ENCODE data around the gene GJC2. TPM values are rescaled to one million over a fixed set of nuclear protein-coding genes. Genes with fewer than 3 reads are reported as not detected.
A peak's percentile ranks its signal among the peaks of the same experiment; 100 is the strongest.

GJC2 gene
- total RNA-seq, 1 experiment from 2014 or later, result 1.5 TPM

DNA sequence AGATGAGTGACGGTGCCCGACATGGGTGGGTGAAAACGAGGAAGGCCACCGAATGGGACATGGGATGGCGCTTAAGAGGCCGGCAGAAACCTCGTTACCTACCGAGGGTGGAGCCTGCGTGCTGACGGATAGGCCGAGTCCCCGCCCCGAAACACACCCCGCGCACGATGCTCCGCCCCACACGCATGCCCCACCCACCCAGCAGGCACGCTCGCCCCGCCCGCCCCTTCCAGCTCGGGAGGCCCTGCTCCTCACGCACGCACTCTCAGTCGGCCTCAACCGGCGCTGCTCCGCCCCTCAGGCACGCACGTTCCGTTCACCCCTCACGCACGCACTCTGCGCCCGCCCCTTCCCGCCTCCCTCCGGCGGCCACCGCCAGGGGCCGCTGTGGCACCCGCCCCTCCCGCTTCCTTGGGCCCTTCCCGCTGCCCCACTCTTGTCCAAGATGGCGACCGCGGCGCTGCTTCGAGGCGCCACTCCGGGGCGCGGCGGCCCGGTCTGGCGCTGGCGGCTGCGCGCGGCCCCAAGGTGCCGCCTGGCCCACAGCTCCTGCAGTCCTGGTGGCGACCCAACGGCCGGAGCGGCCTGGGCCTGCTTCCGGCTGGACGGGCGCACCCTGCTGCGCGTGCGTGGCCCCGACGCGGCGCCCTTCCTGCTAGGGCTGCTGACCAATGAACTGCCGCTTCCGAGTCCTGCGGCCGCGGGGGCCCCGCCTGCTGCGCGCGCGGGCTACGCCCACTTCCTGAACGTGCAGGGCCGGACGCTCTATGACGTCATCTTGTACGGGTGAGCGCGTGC is 15.8 kb downstream of the GJC2 start, which contains the start of gene IBA57:
IBA57 (plus strand) TSS at position 433 of the 798 bp plus-strand sequence; CDS start at position 446, 13 bp downstream.
- Mint-ChIP-seq H3K36me3 (ENCODE audit: insufficient read depth, unreplicated experiment) (peaks cover 17% of the 10 kb centered on the region), H3K4me3 (ENCODE audit: unreplicated experiment) (peak within 1 kb of the TSS; percentile 84), H3K4me1 (ENCODE audit: low read depth, unreplicated experiment) (peaks cover 8% of the 10 kb centered on the region), H3K27ac (ENCODE audit: unreplicated experiment) (peak within 1 kb of the TSS; percentile 93), H3K9me3 (ENCODE audit: unreplicated experiment) (no peaks in the 10 kb centered on the region), H3K27me3 (ENCODE audit: insufficient read depth, unreplicated experiment) (no peaks in the 10 kb centered on the region)
- peak; percentile 80 to 94 for TF ChIP-seq CTCF (IDR thresholded peaks at IDR 0.05; ENCODE audit: insufficient read depth in 1 of 2, low read depth in 1 of 2, low read length in 1 of 2, severe bottlenecking in 1 of 2, unreplicated experiment in 1 of 2)
- peak; percentile 99 for DNase-seq
- intact Hi-C loops (cut with micrococcal nuclease; ENCODE audit: unreplicated experiment), result loop anchor here (1.0 kb wide), 3 partner anchors 25 to 56 kb away; partner anchors contain the start of genes GUK1 and MRPL55
- no TSS peak for BruUV-seq (replicated peaks)
- Histone ChIP-seq H3K36me3 (ENCODE audit: control insufficient read depth, insufficient read depth, low read length) (no peaks in the 10 kb centered on the region), H3K4me3 (ENCODE audit: low read depth, low read length) (peak within 1 kb of the TSS; percentile 83), H3K27me3 (replicated peaks; ENCODE audit: control insufficient read depth, insufficient read depth, low read length) (no peaks in the 10 kb centered on the region), H3K4me1 (peaks cover 17% of the 10 kb centered on the region), H3K9me3 (no peaks in the 10 kb centered on the region)
- POLR2A ChIA-PET, result interaction anchor here (0.5 to 2.3 kb wide), 17 partner anchors 12 to 1272 kb away, joined by 3 to 13 read pairs (median 8); partner anchors contain the start of genes ARF1, GUK1 and TRIM11
- CTCF ChIA-PET, result interaction anchor here (0.6 to 2.6 kb wide), 9 partner anchors 9 to 221 kb away, joined by 3 to 19 read pairs (median 4); partner anchors contain the start of gene GUK1

DNA sequence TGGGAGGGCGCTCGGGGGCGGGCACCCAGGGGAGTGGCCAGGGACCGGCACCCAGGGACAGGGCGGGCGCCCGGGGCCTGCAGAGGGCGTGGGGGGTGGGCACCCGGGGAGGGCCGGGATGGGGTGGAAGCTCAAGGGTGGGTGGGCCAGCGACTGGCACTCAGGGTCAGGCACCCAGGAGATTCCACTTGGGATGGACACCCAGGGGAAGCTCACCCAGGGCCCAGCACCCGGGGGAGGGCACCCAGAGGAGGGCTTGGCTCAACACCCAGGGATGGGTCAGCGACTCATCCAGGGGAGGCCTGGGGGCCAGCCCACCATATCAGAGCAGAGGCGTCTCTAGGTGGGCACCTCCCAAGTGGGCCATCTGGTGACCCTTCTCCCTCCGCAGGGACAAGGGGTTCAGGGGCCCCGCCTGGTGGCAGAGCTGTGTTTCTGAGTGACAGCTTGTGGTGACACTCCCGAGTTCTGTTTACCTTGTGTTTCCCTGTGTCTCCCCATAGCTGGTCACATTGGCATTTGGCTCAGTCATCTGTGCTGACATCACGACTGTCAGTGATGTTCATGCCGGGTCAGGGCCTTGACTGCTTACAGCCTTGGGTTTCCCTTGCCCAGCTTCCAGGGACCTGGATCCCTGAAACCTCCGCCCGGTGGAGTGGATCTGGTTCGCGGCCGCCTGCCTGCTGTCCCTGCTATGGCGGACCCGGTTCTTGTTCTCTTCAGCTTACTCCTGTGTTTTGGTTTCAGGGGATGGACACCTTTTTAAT is 16.6 kb downstream of the GJC2 start:
- CTCF ChIA-PET, result interaction anchor here (0.6 to 2.6 kb wide), 3 partner anchors 35 to 241 kb away, joined by 3 to 19 read pairs (median 5); no protein-coding TSS in a partner anchor
- no TSS peak for BruUV-seq (replicated peaks)

More for the DNA sequence above, 16.6 kb downstream of the GJC2 start:
- Histone ChIP-seq H3K36me3 (ENCODE audit: control insufficient read depth, insufficient read depth, low read length) (no peaks in the 10 kb centered on the region), H3K4me1 (peaks cover 17% of the 10 kb centered on the region), H3K9me3 (no peaks in the 10 kb centered on the region), H3K4me3 (ENCODE audit: low read depth, low read length) (peak overlapping the region; percentile 83), H3K27me3 (replicated peaks; ENCODE audit: control insufficient read depth, insufficient read depth, low read length) (no peaks in the 10 kb centered on the region)
- intact Hi-C loops (cut with micrococcal nuclease; ENCODE audit: unreplicated experiment), result no loop called here
- POLR2A ChIA-PET, result interaction anchor here (0.6 to 2.3 kb wide), 5 partner anchors 26 to 321 kb away, joined by 3 to 13 read pairs (median 6); partner anchors contain the start of genes GUK1 and RNF187
- peak; percentile 35 to 47 for TF ChIP-seq CTCF (IDR thresholded peaks at IDR 0.05; ENCODE audit: insufficient read depth in 1 of 2, low read depth in 1 of 2, low read length in 1 of 2, severe bottlenecking in 1 of 2, unreplicated experiment in 1 of 2)
- DNase-seq, result peak; percentile 69
- H3K27me3 Mint-ChIP-seq (ENCODE audit: insufficient read depth, unreplicated experiment), result no peaks in the 10 kb centered on the region
- H3K4me1 Mint-ChIP-seq (ENCODE audit: low read depth, unreplicated experiment), result peaks cover 8% of the 10 kb centered on the region
- H3K36me3 Mint-ChIP-seq (ENCODE audit: insufficient read depth, unreplicated experiment), result peaks cover 17% of the 10 kb centered on the region
- H3K27ac Mint-ChIP-seq (ENCODE audit: unreplicated experiment), result peak overlapping the region; percentile 93
- no peaks in the 10 kb centered on the region for H3K9me3 Mint-ChIP-seq (ENCODE audit: unreplicated experiment)
- H3K4me3 Mint-ChIP-seq (ENCODE audit: unreplicated experiment), result peak overlapping the region; percentile 84

All from Caco-2 (cell line).